ENCODE results near the gene IDH3B. TPM values are rescaled to one million over a fixed set of nuclear protein-coding genes. Genes with fewer than 3 reads are reported as not detected.

Gene IDH3B
- total RNA-seq, result 100 to 1,000 TPM in 3 of 4 donors, 10 to 100 TPM in 1; 90.3 to 122 (median 103) TPM

DNA sequence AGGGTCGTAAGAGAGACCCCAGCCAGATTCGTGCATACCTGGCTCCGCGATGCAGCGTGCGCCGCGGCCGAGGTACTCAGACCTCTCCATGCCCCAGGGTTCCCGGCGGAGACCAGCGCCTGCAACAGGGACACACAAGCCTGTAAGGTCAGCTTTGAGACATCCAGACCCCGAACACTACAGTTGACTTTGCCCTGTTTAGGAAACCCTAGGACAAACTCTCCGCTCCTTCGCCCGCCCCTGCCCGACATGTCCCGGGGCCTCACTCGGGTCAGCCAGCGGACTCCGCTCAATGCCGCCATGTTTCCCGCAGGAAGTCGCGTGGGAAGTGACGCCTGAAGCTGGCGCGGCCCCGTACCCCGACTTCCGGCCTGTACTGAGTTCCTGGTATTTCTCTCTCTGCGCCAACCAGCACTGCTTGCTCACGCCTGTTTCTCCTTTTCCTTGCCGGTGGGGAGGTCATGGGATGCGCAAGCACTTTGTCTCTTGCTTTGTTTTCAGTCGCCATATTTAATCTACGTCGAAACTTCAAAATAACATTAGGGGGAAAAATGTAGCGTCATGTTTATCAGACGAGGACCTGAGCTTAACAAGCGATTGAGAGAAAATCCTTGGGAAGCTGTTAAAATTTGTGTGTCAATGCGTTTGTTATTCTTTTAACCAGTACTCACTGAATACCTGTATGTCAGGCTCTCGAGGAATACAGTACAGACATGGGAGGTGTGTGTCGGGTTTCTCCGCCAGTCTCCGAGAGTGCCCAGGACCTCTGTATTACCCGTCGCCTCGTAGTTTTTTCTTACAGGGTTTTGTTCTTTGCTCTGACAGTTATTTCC, at the start of gene IDH3B:
TSS of gene IDH3B (minus strand) at position 330 of the 833 bp plus-strand sequence. CDS start at position 302, 28 bp downstream.
- peak; percentile 91 for ATAC-seq (ENCODE audit: low FRiP score)
- no peak for TF ChIP-seq CTCF (IDR thresholded peaks at IDR 0.05)
- peak; percentile 88 for DNase-seq (ENCODE audit: low spot score)

GRCh38 chr20:2713285-2713684, 49.3 kb upstream of the IDH3B start:
- ATAC-seq (ENCODE audit: low FRiP score) (no peak), DNase-seq (ENCODE audit: low spot score) (no peak)
- no peak for TF ChIP-seq CTCF (IDR thresholded peaks at IDR 0.05)

DNA sequence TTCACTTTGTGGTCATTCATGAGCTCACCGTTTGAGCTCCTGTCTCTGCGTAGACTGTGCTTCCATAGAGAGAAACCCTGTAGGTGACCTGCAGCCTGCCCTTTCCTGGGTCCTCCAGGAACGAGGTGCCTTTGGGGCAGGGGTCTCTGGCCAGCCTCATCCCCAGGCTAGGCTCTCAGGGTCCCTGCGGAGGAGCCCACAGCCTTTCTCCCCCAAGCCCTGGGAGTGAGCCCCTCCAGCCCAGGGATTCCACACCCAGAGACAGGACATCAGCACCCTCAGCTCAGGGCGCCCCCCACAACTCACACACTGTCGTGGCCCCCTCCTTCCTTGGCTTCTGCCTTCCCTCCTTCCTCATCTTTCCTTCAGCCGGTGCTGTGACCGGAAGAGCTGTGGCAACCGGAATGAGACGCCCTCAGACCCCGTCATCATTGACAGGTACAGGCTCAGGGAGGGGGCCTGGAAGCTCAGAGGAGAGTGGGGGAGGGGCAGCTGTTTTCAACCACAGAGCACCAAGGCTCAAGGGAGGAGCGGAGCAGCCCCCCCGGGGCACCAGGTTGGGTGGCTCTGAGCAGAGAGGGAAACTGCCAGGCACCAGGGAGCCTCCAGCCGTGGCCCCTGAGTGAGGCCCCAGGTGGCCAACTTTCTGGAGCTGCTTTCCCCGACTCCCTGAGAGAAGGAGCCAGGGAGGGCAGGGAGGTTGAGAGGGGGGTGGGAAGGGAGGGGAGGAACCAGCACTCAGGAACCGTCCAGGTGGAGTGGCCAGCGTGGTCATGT, 45.4 kb upstream of the IDH3B start:
- DNase-seq (ENCODE audit: low spot score) (no peak), ATAC-seq (ENCODE audit: low FRiP score) (no peak)
- TF ChIP-seq CTCF (IDR thresholded peaks at IDR 0.05), result no peak

DNA sequence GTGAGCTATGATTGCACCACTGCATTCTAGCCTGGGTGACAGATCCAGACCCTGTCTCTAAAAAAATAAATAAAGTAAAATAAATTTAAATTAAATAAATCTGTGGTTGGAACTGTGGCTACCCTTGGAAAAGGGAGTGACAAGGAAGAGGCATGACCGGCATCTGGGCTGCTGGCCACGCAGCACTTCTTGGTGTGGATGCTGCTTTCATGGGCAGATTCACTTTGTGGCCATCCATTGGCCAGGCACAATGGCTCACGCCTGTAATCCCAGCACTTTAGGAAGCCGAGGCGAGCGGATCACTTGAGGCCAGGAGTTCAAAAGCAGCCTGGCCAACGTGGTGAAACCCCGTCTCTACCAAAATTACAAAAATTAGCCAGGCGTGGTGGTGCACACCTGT, 44.6 kb upstream of the IDH3B start:
- no peak for DNase-seq (ENCODE audit: low spot score)
- TF ChIP-seq CTCF (IDR thresholded peaks at IDR 0.05), result no peak
- no peak for ATAC-seq (ENCODE audit: low FRiP score)

DNA sequence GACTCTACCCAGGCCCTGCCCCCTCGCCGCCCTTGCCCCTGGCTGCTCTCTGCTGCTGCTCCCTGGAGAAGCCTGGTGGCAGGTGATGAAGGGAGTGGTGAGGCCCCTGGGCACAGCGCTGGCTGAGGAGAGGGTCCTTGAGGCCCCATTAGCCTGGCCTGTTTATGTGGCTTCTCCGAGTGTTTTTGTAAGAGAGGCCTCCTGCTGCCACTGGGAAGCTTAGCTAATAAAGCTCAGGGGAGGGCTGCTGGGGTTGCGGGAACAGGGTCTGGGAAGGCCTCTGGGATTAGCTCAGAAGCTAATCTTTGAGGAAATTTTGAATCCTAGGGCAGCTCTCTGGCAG, 44.0 kb upstream of the IDH3B start:
- ATAC-seq (ENCODE audit: low FRiP score), result no peak
- TF ChIP-seq CTCF (IDR thresholded peaks at IDR 0.05), result no peak
- DNase-seq (ENCODE audit: low spot score), result no peak

GRCh38 chr20:2707353-2708072, 43.5 kb upstream of the IDH3B start:
- DNase-seq (ENCODE audit: low spot score) (no peak), ATAC-seq (ENCODE audit: low FRiP score) (no peak)
- TF ChIP-seq CTCF (IDR thresholded peaks at IDR 0.05), result no peak

All from omental fat pad (tissue), 4 donors.